ENCODE measurements around the gene SPON1.
"Not testable (repeated sequence)": the region's sequence is repeated elsewhere in the genome, so short reads cannot be mapped to it uniquely, and the experiment has no call there.

The SPON1 gene

DNA sequence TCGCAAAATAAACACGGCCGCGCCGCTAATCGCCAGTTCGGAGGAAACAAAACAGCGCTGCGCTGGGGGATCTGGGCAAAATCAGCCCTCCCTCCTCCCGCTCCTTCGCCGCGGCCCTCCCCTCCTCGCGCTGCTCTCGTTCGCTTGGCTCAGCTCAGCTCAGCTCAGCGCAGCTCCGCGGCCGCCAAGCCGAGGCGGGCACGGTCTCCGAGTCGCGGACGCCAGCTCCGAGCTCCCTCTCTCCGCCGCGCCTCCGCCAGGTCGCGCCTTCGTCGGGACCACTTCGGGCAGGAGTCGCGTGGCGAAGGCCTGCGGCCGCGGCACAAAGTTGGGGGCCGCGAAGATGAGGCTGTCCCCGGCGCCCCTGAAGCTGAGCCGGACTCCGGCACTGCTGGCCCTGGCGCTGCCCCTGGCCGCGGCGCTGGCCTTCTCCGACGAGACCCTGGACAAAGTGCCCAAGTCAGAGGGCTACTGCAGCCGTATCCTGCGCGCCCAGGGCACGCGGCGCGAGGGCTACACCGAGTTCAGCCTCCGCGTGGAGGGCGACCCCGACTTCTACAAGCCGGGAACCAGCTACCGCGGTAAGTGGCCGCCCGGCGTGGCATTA lies at the start of gene SPON1:
Gene SPON1, plus strand, starts transcription at position 162 of the 607 bp plus-strand sequence. Its CDS starts 182 bp downstream, at position 344.
- peak; percentile 81 for DNase-seq

DNA sequence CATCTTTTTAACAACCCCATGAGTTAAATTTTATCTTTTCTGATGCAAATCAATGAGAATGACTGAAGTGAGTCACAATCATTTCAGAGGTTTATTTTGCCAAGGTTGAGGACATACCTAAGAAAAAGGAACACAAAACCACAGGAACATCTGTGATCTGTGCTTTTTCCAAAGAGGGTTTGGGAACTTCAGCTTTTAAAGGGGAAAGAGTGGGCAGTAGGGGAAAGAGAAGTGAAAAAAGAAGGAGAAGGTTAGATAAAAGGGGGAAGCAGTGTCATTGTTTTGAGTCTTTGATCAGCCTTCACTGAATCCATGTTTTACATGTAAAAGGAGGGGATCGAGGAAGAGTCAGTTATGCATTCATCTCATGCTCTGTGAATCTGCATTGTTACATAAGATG lies 45.3 kb upstream of the SPON1 start:
- DNase-seq = no peak

DNA sequence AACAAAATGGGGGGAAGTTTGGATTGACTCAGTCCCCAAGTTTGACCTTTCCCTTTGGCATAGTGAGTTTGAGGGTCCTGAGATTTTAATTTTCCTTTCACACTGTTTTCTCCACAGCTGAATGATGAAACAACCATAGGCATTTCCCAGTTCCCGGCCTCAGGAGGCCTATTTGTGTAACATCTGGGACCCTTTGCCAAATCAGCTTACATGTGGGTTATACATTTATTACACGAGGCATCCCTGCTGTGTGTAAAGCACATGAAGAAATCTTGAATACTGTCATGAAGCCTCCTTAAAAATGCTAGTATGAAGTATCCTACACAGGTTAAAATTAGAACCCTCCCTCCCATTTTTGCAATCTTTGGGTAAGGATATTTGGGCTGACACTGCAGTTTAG lies 44.6 kb upstream of the SPON1 start:
- DNase-seq = no peak

DNA sequence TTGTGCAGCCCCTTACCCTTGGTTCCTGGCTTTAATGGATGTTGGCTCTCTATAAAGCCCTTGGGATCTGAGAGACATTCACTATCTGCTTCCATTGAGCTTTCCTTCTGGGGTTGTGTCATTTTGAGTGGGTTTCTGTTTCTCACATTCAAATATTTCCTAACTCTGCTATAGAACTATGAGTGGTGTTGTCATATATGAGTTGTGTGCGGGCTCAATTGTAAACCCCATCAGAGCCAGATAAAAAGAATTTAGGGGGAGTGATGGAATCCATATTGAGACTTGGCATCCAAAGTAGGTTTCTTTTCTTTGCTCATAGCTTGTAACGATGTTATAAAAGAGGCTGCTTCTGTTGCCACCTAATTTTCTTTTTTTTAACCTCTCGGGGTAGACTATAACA lies 41.8 kb upstream of the SPON1 start:
- DNase-seq = no peak

DNA sequence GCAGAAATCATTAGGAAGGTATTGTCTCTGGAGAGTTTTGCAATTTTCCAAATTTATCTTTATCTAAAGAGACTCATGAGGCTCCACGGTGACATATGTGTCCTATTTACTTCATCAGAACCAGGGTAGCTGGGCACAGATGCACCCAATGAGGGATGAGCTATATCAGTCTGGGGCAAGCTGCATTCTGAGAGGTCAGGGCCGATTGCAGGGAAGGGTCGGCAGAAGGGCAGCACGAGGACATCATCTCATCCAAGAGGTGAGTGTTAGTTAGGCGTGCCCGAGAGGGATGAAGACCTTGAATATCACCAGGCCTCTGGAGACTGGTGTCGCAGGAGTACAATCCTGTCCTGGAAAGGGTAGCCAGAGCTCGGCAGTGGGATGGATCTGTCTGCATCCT lies 41.0 kb upstream of the SPON1 start:
- no peak for DNase-seq

DNA sequence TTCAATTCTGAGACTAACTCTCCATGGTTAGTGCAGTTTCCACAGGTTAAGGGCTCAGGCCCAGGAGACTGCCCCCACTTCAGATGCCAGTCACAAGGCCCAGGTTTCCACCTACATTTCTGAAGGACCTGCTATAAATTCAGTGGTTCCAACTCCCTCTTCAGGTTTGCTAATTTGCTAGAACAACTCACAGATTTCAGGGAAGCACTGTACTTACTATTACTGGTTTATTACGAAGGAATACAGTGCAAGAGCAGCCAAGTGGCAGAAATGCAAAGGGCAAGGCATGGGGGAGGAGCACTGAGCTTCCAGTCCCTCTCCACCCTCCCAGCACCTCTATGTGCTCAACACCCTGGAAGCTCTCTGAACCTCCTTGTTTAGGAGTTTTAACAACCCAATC lies 39.3 kb upstream of the SPON1 start:
- DNase-seq = no peak

DNA sequence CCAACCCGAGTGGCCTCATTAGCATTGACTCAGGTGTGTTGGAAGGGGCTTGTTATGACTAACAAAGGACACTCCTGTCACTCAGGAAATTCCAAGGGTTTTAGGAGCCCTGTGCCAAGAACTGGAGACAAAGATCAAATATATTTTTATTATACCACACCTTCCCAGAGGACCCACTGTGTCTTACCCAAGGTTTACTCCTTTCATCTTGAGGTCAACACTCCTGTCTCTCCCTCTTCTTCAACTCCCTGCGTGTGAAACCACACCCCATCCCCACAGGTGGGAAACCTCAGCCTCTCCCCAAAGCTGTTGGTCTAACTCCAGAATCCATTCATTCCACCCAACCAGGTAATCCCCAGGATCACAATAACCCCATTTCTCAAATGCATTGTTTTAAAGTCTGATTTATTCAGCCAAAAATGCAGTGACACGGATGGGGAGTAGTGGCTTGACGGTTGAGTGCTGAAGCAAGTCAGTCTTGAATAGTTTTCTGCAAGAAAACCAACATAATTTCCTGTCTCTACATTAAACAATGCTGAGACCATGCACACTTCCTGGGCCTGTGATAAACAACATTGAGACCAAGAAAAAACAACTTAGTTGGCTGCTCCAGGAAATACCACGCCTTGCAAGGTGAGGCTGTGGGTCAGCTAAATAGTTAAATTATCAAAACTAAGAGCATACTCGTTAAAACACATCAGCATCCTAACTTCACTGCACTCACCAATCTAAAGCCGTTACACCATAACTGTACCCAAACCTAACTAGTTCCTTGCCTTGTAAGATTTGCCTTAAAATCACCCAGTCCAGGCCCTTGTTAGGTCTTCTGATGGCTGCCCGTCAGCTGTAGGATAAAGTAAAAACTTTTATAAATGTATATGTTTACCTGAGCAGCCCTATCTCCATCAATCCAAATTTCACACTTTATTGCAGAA lies 38.5 kb upstream of the SPON1 start:
- DNase-seq = no peak

DNA sequence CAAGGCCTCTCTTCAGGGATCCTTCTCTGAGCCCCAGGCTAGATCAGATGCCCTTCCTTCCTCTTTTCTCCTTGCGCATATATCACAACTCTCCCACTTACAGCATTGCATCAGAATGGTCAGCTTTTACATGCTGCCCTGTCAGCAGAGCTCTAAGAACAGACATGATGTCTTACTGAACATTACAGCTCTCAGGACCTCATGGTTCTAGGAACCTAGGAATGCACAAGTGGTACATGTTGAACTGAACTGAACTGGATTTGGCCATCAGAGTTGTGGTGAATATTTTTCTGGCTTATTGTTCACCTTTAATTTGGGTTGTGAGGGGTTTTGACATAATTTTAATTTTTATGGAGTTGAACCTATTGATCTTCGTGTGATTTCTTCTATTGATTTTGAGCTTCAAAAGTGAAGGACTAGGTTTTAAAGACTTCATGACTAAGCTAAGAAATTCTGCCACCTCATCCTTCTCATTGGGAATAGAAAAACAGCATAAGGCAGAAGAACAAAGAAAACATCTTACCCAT lies 37.7 kb upstream of the SPON1 start:
- no peak for DNase-seq

DNA sequence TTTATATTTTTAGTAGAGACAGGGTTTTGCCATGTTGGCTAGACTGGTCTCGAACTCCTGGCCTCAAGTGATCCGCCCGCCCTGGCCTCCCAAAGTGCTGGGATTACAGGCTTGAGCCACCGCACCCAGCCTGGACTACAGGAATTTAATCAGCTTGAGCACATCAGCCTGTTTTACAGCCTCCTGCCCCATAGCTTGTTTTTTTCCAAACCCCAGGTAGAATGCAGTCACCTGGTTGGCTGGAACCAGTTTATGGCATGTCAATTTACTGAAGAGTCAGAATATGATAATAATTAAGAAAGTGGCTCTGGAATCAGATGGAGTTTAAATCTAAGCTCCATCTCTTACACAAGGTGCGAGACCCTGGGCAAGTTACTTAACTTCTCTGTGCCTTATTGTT lies 36.2 kb upstream of the SPON1 start:
- not testable (repeated sequence) for DNase-seq

DNA sequence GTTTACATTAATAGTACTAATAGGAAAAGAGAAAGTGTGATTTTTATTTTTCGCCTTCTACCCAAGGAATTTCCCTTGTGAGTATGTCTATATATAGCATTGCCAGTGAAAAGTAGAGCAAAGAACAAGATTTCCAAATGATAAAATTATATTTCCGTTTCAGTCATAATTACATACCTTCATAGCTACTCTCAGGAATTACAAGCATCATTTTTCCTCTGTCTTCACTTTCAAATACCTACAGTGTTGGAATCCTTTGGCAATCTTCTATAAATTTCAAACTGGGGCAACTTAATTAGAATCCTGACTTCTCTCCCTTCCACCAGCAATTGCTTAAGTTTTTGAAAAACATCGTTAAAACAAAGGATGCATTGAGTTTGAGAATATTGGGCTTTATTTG lies 35.5 kb upstream of the SPON1 start:
- DNase-seq = no peak

DNA sequence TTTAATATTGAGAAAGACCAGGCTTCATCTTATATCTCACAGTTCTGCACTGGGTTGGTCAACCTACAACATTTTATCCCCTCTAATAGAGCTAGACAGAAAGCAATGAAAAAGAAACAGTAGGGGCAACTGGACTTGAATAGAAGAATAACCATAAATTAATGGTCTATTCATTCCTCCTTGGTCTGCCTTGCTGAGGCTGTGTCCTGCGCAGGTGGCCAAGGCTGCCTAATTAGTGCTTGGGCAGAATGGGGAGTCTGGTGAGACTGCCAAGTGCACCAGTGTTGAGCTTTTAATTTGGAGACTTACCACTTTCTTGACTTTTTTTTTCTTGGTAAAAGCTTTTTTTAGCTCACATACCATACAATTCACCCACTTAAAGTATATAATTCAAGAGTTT lies 35.0 kb upstream of the SPON1 start:
- no peak for DNase-seq

DNA sequence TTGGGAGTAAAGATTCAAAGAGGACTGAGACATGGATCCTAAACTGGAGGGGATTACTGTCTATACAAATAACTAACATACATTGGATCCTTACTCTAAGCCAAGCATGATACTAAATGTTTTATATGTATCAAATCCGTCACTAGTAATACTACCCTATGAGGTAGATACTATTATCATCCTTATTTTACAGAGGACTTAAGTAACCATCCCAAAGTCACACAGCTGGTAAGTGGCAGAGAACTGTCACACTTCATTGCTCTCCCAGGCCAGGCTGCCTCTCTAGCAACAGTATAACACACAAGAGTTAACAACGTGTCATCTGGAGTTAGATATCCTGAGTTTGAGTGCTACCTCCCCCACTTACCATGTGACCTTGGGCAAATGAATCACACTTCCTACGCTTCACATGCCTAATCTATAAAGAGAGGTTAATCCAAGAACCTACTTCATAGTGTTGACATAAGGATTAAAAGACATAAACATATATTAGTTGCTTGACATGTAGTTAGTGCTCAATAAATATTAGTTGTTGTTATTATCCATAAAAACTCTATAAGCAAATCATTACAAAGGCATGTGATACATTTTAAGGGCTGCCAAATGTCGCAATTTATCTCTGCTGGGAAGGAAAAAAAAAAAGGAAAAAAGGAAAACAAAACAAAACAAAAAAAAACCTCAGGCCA lies 33.8 kb upstream of the SPON1 start:
- no peak for DNase-seq

DNA sequence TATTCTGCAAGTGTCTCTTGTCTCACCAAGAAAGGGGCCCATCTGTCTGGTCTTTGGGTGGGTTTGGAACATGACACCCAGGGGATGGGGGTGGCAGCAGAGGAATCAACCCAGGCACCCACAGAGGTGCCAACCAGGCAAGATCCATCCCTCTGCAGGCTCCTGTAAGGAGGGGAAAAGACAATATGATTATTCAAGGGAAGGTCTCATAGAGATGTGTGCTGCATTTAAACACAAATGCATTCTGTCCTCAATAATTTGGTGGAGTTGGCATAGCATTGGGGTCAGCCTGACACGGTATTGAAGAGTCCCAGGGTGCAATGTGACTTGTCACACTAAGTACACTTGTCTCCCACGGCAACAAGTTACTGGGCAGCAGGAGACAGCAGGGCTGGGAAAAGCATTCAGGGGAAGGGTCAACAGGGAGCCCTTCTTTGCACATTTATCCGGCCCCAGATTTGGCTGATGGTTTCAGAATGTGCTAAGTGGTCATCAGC lies 33.1 kb upstream of the SPON1 start:
- DNase-seq = no peak

DNA sequence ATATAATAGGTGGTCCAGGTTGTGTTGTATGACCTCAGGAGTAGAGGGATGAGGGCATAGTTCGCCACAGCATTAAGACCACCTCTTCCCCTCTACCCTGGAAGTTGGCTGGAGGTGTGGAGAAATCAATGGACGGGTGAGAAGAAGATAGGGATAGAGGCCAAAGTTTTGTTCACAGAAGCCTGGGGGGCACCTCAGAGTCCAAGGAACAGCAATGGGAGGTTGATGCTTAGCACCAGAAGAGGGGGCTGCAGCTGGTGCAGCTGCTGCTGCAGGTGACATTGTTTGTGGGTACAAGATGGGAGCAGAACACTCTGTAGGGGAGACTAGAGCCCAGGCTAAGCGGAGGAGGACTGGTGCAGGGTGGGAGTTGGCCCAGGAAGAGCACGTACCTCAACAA lies 31.2 kb upstream of the SPON1 start:
- DNase-seq = no peak

DNA sequence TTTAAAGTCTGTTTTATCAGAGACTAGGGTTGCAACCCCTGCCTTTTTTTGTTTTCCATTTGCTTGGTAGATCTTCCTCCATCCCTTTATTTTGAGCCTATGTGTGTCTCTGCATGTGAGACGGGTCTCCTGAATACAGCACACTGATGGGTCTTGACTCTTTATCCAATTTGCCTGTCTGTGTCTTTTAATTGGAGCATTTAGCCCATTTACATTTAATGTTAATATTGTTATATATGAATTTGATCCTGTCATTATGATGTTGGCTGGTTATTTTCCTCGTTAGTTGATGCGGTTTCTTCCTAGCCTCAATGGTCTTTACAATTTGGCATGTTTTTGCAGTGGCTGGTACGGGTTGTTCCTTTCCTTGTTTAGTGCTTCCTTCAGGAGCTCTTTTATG lies 25.4 kb upstream of the SPON1 start:
- DNase-seq = not testable (repeated sequence)

DNA sequence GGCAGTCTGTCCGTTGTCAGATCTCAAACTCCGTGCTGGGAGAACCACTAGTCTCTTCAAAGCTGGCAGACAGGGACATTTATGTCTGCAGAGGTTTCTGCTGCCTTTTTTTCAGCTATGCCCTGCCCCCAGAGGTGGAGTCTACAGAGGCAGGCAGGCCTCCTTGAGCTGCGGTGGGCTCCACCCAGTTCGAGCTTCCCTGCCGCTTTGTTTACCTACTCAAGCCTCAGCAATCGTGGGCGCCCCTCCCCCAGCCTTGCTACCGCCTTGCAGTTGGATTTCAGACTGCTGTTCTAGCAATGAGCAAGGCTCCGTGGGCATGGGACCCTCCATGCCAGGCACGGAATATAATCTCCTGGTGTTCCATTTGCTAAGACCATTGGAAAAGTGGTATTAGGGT lies 23.7 kb upstream of the SPON1 start:
- not testable (repeated sequence) for DNase-seq

DNA sequence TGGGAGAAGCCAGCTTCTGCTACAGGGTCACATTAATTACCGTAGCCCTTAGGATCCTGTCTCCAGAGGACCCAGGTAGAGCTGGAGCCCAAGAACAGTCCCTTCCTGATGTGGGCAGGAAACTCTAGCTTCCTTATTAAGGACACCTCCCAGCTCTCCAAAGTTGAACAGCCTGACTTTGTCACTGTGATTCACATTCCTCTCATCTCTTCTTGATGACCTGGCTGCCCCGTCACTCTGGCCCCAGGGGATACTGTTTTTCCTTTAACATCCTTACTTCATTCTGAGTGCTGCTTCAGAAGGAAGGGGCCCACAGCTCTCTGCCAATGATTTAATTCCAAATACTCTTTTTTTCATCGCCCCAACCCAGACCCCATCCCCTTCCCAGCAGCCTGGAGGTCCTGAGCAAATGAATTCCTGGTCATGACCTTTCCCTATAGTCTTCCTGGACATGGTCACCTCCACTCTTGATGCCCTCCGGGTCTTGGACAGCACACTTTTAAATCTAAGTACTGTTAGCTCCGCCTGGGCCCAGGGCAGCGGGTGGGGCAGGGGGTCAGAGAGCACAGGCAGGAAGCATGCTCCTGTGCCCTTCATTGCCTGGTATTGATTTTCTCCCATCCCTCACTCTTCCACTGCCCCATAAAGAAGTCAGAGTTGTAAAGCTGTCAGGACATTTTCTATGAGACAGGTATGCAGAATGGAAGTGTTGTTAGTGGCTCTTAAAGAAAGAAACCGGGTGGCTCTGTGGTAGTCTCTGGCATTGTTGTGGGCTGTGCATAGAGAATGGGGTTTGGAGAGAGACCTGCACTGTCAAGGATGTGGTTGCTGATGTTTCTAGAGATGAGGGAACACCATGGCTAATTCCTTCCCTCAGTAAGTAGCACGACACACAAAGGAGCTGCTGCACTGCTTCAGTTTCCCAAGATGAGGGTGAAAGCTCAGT lies 22.3 kb upstream of the SPON1 start:
- no peak for DNase-seq

DNA sequence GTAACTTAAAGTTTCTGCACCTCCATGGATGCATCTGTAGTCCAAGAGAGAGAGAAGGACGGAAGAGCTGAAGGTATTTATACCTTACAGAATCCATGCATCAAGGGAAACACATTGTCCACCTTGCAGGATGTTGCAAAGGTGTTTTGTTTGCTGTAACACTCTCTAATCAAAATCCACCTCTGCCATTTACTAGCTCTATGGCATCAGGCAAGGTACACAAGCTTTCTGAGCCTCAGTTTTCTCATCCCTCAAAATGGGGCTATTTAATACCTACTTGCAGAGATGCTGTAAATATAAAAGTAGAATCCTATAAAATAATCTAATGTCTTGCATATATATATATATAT lies 21.6 kb upstream of the SPON1 start:
- no peak for DNase-seq

DNA sequence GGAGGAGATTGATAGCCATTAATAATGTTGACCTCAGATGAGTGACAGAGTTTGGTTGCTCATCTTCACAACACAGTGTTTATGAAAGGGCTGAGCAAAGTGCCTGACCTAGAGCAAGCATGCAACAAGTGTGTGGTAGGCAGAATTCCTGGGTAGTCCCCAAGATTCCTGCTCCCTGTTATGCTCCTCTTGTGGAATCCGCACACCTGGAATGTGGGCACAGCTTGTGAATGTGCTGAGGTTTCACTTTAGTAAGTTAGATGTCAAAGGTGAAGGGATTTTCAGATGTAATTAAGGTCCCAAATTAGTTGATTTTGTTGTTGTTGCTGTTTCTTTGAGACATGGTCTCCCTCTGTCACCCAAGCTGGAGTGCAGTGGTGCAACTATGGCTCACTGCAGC lies 20.7 kb upstream of the SPON1 start:
- no peak for DNase-seq

DNA sequence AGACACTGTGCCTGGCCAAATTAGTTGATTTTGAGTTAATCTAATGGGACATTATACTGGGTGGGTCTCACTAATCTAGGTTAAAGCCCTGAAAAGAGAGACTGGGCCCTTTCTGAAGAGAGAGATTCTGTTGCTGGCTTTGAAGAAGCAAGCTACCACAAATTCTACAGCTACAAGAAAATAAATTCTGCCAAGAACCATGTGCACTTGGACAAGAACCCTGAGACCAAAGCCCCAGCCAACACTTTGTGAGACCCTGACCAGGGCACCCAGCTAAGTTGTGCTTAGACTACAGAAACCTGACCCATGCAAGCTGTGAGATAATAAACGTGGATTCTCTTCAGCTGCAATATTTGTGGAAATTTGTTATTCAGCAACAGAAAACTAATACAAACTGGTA lies 20.1 kb upstream of the SPON1 start:
- no peak for DNase-seq

DNA sequence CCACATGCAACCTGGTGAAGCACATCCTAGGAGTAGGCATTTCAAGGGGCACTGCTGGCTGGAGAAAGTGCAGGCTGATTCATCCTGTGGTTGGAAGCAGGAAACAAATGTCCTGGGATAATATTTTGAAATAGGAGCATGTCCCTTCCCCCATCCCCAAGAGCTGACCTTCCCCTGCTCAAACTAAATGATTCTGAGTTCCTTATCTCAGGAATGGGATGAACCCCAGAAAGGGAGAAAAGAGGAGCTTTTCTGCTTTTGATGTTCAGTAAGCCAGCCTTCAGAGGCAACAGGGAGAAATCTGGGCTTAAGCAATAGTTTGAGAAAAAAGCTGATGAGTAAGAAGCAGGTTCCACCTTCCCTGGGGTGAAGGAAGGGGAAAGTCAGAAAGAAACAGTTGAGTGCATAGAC lies 19.5 kb upstream of the SPON1 start:
- DNase-seq = no peak

DNA sequence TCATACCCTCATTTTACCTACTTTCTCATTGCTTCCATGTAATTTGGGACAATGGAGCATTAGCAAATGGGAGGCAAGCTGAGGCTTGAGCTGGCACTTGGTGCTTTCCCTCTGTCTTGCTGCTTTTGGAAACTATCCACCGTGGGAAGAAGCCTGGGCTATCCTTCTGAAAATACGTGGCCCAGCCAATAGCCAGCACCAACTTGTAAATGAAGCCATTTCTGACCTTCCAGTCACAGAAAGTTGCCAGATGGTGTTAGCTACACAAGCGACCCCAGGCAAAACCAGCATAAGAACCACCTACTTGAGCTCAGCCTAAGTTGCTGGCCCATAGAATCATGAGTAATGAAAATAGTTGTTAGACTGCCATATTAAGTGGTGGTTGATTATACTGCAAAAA lies 18.5 kb upstream of the SPON1 start:
- no peak for DNase-seq
